ENCODE data around the gene SPTLC3.

Gene SPTLC3

GRCh38 chr20:13008761-13009681 lies at the start of gene SPTLC3:
Gene SPTLC3, plus strand, starts transcription at chr20:13008972. Its CDS starts 296 bp downstream, at chr20:13009268.
- no peak for DNase-seq (ENCODE audit: low spot score)
- TF ChIP-seq CTCF (IDR thresholded peaks at IDR 0.05; ENCODE audit: extremely low read depth, insufficient read depth, missing control alignments) = no peak
- in situ Hi-C loops (cut with MboI; ENCODE audit: low pct_unique_long_range_greater_than_20kb, low sequenced_read_pairs, unreplicated experiment) = no loop called here

- in situ Hi-C loops (cut with MboI; ENCODE audit: low pct_unique_long_range_greater_than_20kb, low sequenced_read_pairs, unreplicated experiment) = no loop called here
- TF ChIP-seq CTCF (IDR thresholded peaks at IDR 0.05; ENCODE audit: extremely low read depth, insufficient read depth, missing control alignments) = no peak
- DNase-seq (ENCODE audit: low spot score) = no peak
These were observed 47.0 kb upstream of the SPTLC3 start for GRCh38 chr20:12961725-12962124.

GRCh38 chr20:12962895-12963294 lies 45.9 kb upstream of the SPTLC3 start:
- no peak for TF ChIP-seq CTCF (IDR thresholded peaks at IDR 0.05; ENCODE audit: extremely low read depth, insufficient read depth, missing control alignments)
- in situ Hi-C loops (cut with MboI; ENCODE audit: low pct_unique_long_range_greater_than_20kb, low sequenced_read_pairs, unreplicated experiment) = no loop called here
- no peak for DNase-seq (ENCODE audit: low spot score)

GRCh38 chr20:12963416-12963815 lies 45.4 kb upstream of the SPTLC3 start:
- no peak for TF ChIP-seq CTCF (IDR thresholded peaks at IDR 0.05; ENCODE audit: extremely low read depth, insufficient read depth, missing control alignments)
- in situ Hi-C loops (cut with MboI; ENCODE audit: low pct_unique_long_range_greater_than_20kb, low sequenced_read_pairs, unreplicated experiment) = no loop called here
- no peak for DNase-seq (ENCODE audit: low spot score)

- DNase-seq (ENCODE audit: low spot score) = no peak
- no peak for TF ChIP-seq CTCF (IDR thresholded peaks at IDR 0.05; ENCODE audit: extremely low read depth, insufficient read depth, missing control alignments)
- in situ Hi-C loops (cut with MboI; ENCODE audit: low pct_unique_long_range_greater_than_20kb, low sequenced_read_pairs, unreplicated experiment) = no loop called here
These were observed 43.4 kb upstream of the SPTLC3 start for GRCh38 chr20:12965212-12965869.

- no peak for DNase-seq (ENCODE audit: low spot score)
- TF ChIP-seq CTCF (IDR thresholded peaks at IDR 0.05; ENCODE audit: extremely low read depth, insufficient read depth, missing control alignments) = no peak
- in situ Hi-C loops (cut with MboI; ENCODE audit: low pct_unique_long_range_greater_than_20kb, low sequenced_read_pairs, unreplicated experiment) = no loop called here
These were observed 42.9 kb upstream of the SPTLC3 start for GRCh38 chr20:12965870-12966251.
